ENCODE measurements around the gene SHC3.

The SHC3 gene

DNA sequence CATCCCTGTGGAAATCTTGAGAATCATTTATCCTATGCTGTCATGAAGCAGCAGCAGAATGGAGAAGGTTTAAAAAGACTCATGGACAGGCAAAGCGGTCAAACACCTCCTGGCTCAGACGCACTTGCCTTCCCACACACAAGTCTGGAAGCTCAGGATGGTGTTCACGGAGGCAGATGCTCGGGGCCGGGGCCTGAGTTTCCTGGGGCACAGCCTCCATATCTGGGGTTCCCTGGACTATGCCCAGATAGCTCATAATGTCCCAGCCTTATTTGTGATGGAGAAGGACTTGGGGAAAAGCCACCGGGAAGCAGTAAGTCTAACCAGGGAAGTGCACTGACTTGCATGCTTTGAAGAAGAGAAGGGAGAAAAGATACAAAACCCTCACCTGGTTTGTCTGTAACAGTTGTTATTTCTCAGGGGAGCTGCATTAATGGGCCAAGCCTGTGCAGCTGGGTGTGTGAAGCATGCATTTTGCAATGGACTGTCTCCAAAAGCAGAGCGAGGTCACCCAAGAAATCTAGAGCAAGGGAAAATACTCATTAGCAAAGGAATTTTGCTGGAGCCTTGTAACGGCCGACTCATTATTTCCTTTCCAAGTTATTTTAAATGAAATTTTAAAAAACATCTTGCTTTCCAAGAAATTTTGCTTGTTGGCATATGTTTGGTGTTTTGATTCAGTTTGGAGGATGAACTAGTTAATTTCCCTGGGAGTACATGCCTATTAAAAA lies 184.0 kb downstream of the SHC3 start:
- TF ChIP-seq, protein P1, sequence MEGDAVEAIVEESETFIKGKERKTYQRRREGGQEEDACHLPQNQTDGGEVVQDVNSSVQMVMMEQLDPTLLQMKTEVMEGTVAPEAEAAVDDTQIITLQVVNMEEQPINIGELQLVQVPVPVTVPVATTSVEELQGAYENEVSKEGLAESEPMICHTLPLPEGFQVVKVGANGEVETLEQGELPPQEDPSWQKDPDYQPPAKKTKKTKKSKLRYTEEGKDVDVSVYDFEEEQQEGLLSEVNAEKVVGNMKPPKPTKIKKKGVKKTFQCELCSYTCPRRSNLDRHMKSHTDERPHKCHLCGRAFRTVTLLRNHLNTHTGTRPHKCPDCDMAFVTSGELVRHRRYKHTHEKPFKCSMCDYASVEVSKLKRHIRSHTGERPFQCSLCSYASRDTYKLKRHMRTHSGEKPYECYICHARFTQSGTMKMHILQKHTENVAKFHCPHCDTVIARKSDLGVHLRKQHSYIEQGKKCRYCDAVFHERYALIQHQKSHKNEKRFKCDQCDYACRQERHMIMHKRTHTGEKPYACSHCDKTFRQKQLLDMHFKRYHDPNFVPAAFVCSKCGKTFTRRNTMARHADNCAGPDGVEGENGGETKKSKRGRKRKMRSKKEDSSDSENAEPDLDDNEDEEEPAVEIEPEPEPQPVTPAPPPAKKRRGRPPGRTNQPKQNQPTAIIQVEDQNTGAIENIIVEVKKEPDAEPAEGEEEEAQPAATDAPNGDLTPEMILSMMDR (IDR thresholded peaks at IDR 0.05): no peak
- Histone ChIP-seq H3K27ac (peak overlapping the region; percentile 51 to 63), H3K4me3 (peak overlapping the region; percentile 99)
- peak; percentile 71 for DNase-seq (ENCODE audit: low spot score)

DNA sequence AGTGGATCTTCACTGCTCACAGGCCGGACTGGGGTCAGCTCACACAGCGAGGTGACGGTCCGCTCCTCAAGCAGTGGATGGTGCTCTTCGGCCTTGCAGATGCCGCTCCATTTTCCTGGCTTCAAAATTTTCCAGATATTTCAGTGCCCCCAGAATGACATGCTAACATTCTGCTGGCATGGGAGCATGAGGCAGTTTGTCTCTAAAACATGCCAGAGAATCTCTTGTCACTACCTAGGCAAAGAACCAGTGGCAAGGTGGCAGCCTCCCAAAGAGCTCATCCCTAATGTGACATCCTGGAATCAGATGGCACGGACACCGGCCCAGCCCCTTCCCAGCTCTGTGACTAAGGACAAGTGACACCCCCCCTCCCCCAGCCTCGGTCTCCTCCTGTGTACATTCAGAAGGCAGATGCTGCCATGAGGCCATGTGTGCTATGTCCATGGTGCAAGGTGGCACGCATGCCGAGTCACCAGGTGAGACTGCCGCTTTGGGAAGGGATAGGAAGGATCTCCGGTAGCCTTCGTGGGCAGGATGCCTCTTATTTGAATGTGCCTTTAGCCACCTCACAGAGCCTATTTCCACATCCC lies 184.7 kb downstream of the SHC3 start:
- Histone ChIP-seq H3K4me3 (peak overlapping the region; percentile 99), H3K27ac (peak overlapping the region; percentile 51 to 63)
- DNase-seq (ENCODE audit: low spot score): peak; percentile 76
- TF ChIP-seq, protein P1 (IDR thresholded peaks at IDR 0.05): no peak

DNA sequence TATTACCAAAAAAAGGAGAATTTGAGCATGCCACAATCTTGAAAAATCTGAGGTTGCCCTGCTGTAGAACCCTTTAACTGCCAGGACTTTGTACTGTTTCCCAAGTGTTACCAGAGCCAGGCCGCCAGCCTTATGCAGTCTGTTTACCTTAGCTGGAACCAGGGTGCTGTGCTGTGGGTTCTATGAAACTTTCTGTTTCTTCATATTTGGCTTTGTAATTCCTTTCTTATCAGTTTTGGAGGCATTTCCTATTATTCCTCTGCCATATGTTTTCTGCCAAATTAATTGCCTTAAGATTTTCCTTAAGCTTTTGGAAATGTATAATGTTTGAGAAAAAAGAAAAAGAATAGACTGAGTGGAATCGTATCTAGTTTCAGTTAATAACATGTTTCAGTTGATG lies 185.3 kb downstream of the SHC3 start:
- H3K27ac ChIP-seq: peak overlapping the region; percentile 51 to 63

DNA sequence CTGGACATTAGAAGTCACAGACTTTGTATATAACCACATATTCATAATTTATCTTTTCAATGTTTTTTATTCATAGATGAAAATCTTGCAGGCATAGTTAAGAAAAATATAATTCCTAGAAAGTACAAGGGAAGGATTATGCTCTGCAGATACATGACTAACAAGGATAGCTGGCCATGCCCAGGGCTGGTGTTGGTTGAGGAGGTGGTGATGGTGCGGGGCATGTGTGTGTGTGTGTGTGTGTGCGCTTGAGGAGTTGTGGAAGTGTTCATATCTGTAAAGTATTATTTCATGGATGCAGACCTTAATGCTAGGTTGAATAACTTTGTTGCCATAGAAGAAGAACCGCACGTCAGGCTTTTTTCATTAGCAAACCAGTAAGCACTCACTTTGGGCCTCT lies 186.1 kb downstream of the SHC3 start:
- peak; percentile 72 for DNase-seq (ENCODE audit: low spot score)
- Histone ChIP-seq H3K27ac (peak overlapping the region in 1 of 2 donors; percentile 91), H3K4me3 (peak overlapping the region; percentile 99)
- TF ChIP-seq, protein P1 (IDR thresholded peaks at IDR 0.05): no peak

More for the DNA sequence above, 185.3 kb downstream of the SHC3 start:
- DNase-seq (ENCODE audit: low spot score): peak; percentile 50
- TF ChIP-seq, protein P1 (IDR thresholded peaks at IDR 0.05): no peak
- peak overlapping the region; percentile 99 for H3K4me3 ChIP-seq

DNA sequence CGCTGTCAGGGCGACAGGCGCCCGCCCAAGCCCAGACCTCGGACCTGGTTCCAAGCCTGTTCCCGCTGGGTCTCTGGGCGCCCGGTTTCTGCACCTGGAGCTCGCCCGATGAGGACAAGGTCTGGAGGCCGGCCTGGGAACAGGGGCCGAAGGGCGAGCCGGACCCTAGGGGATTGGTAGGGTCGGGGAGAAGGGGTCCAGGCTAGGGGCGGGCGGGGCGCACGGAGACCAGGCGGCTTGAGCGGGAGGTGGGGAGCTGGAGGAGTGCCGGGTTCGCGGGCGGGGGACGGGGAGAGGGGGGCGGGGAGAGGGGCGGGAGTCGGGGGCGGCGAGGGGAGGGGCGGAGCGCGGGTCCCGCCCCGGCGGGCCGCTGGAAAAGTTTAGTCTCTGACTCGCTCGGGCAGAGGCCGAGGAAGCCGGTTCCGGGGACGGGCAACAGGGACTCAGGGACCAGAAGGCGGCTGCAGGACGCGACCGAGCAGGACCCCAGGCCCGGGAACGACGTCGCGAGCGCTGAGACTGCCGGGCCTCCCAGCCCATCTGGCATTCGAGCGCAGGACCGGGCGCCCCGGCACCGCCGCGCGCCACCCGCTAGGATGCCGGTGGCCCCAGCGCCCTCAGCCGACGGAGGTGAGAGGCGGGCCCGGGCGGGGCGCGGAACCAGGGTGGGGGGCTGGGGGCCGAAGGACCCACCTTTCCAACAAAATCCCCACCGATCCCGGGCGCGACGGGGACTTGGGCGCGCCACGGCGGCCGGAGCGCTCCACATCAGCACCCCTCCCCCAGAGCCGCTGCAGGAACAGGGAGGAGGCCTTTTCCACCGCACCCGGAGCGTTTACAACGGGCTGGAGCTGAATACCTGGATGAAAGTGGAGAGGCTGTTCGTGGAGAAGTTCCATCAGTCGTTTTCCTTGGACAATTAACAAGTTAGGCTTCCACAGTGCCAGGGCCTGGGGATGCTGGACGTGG lies 187.3 kb downstream of the SHC3 start, which contains the start of gene S1PR3:
TSS of gene S1PR3 (plus strand) at position 403 of the 969 bp plus-strand sequence. CDS start 9,733 bp downstream, outside the sequence.
- TF ChIP-seq, protein P1 (IDR thresholded peaks at IDR 0.05): no peak
- Histone ChIP-seq H3K4me3 (peak within 1 kb of the TSS; percentile 99), H3K27ac (peak within 1 kb of the TSS; percentile 91 to 98)
- peak; percentile 83 for DNase-seq (ENCODE audit: low spot score)

DNA sequence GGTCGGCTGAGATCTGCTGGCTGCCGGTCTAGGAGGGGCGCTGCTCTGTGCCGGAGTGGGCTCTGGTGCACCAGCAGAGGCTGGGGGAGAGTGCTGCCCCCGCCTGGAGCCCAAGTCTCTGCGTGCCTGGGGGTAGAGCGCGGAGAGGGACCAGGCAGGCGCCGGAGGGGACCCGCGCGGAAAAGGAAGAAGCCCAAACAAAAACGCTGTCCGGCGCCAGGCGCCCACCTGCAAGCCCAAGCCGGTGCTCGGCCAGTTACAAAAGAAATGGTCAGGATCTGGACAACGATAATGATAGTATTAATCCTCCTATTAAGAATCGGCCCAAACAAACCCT lies 187.9 kb downstream of the SHC3 start:
- TF ChIP-seq, protein P1 (IDR thresholded peaks at IDR 0.05): no peak
- H3K27ac ChIP-seq: peak overlapping the region; percentile 91 to 98
- no peak for DNase-seq (ENCODE audit: low spot score)
- H3K4me3 ChIP-seq: peak overlapping the region; percentile 99
